Measurements from ENCODE around the gene HOXD11.

Gene HOXD11

DNA sequence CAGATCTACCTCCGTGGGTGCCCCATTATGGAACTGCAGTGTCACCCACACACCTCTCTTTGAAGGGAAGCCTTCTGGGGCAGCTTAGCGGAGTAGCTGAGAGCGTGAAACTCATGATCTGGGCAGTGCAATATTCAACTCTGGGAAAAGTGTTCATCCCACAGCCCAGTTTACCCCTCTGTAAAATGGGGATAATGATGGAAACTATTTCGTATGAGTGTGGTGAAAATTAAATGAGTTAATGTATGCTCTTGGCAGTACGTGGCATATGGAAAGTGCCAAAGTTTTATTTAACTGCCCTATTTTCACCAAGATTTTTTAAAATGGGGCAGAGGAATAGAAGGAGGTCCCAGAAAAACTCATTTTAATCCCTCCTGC lies 34.8 kb upstream of the HOXD11 start:
- no peak for TF ChIP-seq CTCF (IDR thresholded peaks at IDR 0.05)

DNA sequence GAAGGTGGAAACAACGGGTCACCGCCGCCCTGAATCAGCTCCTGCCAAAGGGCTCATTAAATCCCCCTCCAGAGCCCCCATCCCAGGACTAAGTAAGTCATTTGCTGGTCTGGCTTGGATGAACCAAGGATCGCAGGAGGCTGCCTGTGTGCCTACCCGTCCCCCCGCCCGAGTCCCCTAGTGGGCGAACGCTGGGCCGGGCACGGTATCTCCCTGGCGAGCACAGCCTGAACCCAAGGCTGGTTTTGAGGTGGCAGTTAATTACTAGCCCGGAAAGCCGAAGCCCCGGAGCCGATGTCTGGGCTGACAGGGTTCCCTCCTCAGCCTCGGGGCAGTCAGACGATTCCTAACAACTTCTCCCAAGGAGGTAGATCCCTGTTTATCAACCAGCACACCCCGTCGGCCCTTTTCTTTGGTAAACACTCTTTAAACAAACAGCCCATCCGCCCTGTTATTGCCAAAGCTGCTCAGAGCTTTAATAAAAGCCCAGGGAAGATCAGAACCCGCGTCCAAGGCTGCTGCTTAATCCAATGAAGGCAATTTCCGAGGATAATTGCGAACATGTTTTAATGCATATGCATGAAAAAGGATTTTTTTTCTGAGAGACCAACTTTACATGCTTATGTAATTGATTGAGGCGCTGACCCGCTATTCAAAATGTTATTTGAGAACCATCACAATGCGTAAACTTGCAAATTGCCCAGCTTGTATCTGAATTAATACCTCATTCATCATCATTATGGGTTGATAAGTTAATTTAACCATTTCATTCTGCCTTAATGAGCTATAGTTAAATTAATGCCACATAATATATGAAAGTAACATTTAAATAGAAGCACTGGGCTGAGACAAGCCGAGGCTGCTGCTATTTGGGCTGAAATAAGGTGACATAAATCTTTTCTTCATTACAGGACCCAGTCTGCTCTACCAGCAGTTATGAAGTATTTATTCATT lies 33.9 kb upstream of the HOXD11 start:
- no peak for TF ChIP-seq CTCF (IDR thresholded peaks at IDR 0.05)

- no peak for TF ChIP-seq CTCF (IDR thresholded peaks at IDR 0.05)
These were observed 32.1 kb upstream of the HOXD11 start for GRCh38 chr2:176074919-176075425.

DNA sequence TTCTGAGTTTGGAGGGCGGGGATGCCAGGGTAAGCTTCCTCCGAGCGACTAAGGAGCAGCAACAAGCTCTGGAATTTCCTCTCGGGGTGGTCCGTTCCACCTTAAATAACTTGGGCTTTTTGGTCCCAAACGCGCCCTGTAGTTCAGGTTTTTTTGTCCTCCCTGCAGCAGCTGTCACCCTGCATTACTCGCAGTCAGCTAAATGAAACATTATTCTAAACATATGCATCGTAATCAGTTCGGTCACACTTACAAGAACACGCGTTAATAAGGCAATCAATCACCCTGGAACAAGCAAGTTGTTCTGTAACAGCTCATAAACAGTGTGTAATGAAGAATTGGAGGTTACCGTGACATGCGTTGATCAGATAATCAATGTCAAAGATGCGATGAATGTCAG lies 31.6 kb upstream of the HOXD11 start:
- TF ChIP-seq CTCF (IDR thresholded peaks at IDR 0.05): no peak

- TF ChIP-seq CTCF (IDR thresholded peaks at IDR 0.05): no peak
These were observed 31.0 kb upstream of the HOXD11 start for GRCh38 chr2:176076063-176076462.

DNA sequence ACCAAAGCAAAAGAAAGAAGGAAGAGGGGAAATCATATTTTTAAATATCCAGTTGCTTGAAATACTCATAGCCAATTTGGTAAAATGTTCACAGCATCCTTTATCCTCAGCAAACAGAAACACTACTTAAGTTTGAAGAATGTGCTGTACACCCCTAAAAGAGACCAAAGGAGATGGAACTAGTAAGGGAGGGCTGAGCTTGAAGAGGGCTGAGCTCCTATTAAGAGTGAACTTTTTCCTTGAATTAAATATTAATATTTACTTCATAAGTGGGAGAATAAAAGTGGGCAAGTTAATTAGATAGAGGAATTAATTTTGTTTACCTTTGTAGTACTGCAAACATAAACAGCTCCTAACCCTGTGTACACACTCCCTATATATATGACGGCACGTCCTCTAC lies 30.3 kb upstream of the HOXD11 start:
- TF ChIP-seq CTCF (IDR thresholded peaks at IDR 0.05): no peak

DNA sequence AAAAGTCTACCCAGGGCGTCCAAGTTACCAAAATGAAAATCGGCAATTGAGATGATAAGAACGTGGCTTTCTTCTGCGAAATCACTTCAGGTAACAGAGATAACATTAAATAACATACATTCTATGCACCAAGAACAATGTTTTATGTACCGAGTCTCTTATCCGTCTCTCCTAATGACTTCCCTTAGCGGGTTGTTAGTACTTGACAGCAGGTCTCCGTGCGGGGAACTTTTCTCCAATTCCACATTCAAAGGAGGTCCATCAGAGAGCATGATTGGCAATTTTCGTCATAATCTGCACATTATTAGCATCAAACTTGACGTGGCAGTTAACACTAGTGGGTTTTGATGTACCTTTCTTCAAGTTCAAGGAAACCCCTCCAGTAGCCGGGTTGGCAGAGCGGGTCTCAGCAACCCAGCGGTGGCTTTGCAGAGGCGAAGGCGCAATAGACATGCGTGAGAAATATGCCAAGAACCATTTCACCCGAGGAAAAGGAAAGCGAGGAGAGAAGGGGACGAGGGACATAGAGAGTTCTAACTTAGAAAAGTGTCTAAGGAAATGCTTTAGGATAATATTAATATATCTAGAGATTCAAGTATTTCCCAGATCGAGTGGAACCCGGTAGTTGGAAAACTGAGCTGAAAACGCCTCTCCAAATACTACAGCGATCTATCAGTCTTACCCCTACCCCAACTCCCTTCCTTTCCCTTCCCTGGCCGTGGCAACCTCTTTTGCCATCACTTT lies 28.4 kb upstream of the HOXD11 start:
- TF ChIP-seq CTCF (IDR thresholded peaks at IDR 0.05): no peak

Measured in LNCAP (cell line).